ENCODE results near the gene SLC25A6.
"Not testable (repeated sequence)": the region's sequence is repeated elsewhere in the genome, so short reads cannot be mapped to it uniquely, and the experiment has no call there.

Gene SLC25A6

GRCh38 chrX:1411326-1411725 is 19.4 kb upstream of the SLC25A6 start:
- Histone ChIP-seq H3K4me3 (ENCODE audit: low read depth, low read length) (no peak overlapping the region), H3K9ac (ENCODE audit: low read length) (no peak overlapping the region), H3K4me1 (ENCODE audit: control insufficient read depth, insufficient read depth, low read length) (no peaks in the 10 kb centered on the region), H3K9me3 (ENCODE audit: control insufficient read depth, insufficient read depth, low read depth, low read length) (no peaks in the 10 kb centered on the region), H3K36me3 (ENCODE audit: control insufficient read depth, insufficient read depth, low read length) (peaks cover 64% of the 10 kb centered on the region), H3K27ac (ENCODE audit: low read depth, low read length) (no peak overlapping the region), H3K27me3 (ENCODE audit: control insufficient read depth, insufficient read depth, low read length) (no peaks in the 10 kb centered on the region)

- Histone ChIP-seq H3K9me3 (ENCODE audit: control insufficient read depth, insufficient read depth, low read depth, low read length) (no peaks in the 10 kb centered on the region), H3K4me3 (ENCODE audit: low read depth, low read length) (no peak overlapping the region), H3K9ac (ENCODE audit: low read length) (no peak overlapping the region), H3K27ac (ENCODE audit: low read depth, low read length) (no peak overlapping the region), H3K27me3 (ENCODE audit: control insufficient read depth, insufficient read depth, low read length) (no peaks in the 10 kb centered on the region), H3K36me3 (ENCODE audit: control insufficient read depth, insufficient read depth, low read length) (peaks cover 66% of the 10 kb centered on the region), H3K4me1 (ENCODE audit: control insufficient read depth, insufficient read depth, low read length) (no peaks in the 10 kb centered on the region)
Measured at GRCh38 chrX:1407035-1407434, 15.1 kb upstream of the SLC25A6 start.

GRCh38 chrX:1405769-1406168 is 13.9 kb upstream of the SLC25A6 start:
- peaks cover 63% of the 10 kb centered on the region for H3K36me3 ChIP-seq (ENCODE audit: control insufficient read depth, insufficient read depth, low read length)
- not testable (repeated sequence) for H3K9ac ChIP-seq (ENCODE audit: low read length); H3K27me3 ChIP-seq (ENCODE audit: control insufficient read depth, insufficient read depth, low read length); H3K27ac ChIP-seq (ENCODE audit: low read depth, low read length); H3K9me3 ChIP-seq (ENCODE audit: control insufficient read depth, insufficient read depth, low read depth, low read length); H3K4me3 ChIP-seq (ENCODE audit: low read depth, low read length); H3K4me1 ChIP-seq (ENCODE audit: control insufficient read depth, insufficient read depth, low read length)

GRCh38 chrX:1403867-1404266 is 12.0 kb upstream of the SLC25A6 start:
- not testable (repeated sequence) for H3K27ac ChIP-seq (ENCODE audit: low read depth, low read length); H3K9me3 ChIP-seq (ENCODE audit: control insufficient read depth, insufficient read depth, low read depth, low read length); H3K4me1 ChIP-seq (ENCODE audit: control insufficient read depth, insufficient read depth, low read length); H3K4me3 ChIP-seq (ENCODE audit: low read depth, low read length); H3K27me3 ChIP-seq (ENCODE audit: control insufficient read depth, insufficient read depth, low read length); H3K9ac ChIP-seq (ENCODE audit: low read length)
- H3K36me3 ChIP-seq (ENCODE audit: control insufficient read depth, insufficient read depth, low read length), result peaks cover 78% of the 10 kb centered on the region

- Histone ChIP-seq H3K27me3 (ENCODE audit: control insufficient read depth, insufficient read depth, low read length) (no peaks in the 10 kb centered on the region), H3K9ac (ENCODE audit: low read length) (no peak overlapping the region), H3K27ac (ENCODE audit: low read depth, low read length) (no peak overlapping the region), H3K9me3 (ENCODE audit: control insufficient read depth, insufficient read depth, low read depth, low read length) (no peaks in the 10 kb centered on the region), H3K4me3 (ENCODE audit: low read depth, low read length) (no peak overlapping the region), H3K4me1 (ENCODE audit: control insufficient read depth, insufficient read depth, low read length) (peaks cover 4% of the 10 kb centered on the region; the same call in 1 of the 2 replicates), H3K36me3 (ENCODE audit: control insufficient read depth, insufficient read depth, low read length) (peaks cover 84% of the 10 kb centered on the region)
Measured at GRCh38 chrX:1403228-1403627, 11.3 kb upstream of the SLC25A6 start.

GRCh38 chrX:1401611-1402430 is 9.9 kb upstream of the SLC25A6 start:
- peaks cover 79% of the 10 kb centered on the region for H3K36me3 ChIP-seq (ENCODE audit: control insufficient read depth, insufficient read depth, low read length)
- H3K27me3 ChIP-seq (ENCODE audit: control insufficient read depth, insufficient read depth, low read length), result no peaks in the 10 kb centered on the region
- peak overlapping the region; percentile 27 for H3K9ac ChIP-seq (ENCODE audit: low read length)
- H3K27ac ChIP-seq (ENCODE audit: low read depth, low read length), result no peak overlapping the region
- H3K9me3 ChIP-seq (ENCODE audit: control insufficient read depth, insufficient read depth, low read depth, low read length), result no peaks in the 10 kb centered on the region
- H3K4me1 ChIP-seq (ENCODE audit: control insufficient read depth, insufficient read depth, low read length), result peaks cover 4% of the 10 kb centered on the region; the same call in 1 of the 2 replicates
- no peak overlapping the region for H3K4me3 ChIP-seq (ENCODE audit: low read depth, low read length)

- H3K36me3 ChIP-seq (ENCODE audit: control insufficient read depth, insufficient read depth, low read length), result peaks cover 79% of the 10 kb centered on the region
- H3K4me3 ChIP-seq (ENCODE audit: low read depth, low read length), result no peak overlapping the region
- no peaks in the 10 kb centered on the region for H3K27me3 ChIP-seq (ENCODE audit: control insufficient read depth, insufficient read depth, low read length)
- no peak overlapping the region for H3K9ac ChIP-seq (ENCODE audit: low read length)
- H3K27ac ChIP-seq (ENCODE audit: low read depth, low read length), result no peak overlapping the region
- H3K4me1 ChIP-seq (ENCODE audit: control insufficient read depth, insufficient read depth, low read length), result peaks cover 4% of the 10 kb centered on the region; the same call in 1 of the 2 replicates
- no peaks in the 10 kb centered on the region for H3K9me3 ChIP-seq (ENCODE audit: control insufficient read depth, insufficient read depth, low read depth, low read length)
Measured at GRCh38 chrX:1400742-1401471, 9.0 kb upstream of the SLC25A6 start.

GRCh38 chrX:1400049-1400448 is 8.1 kb upstream of the SLC25A6 start:
- Histone ChIP-seq H3K4me1 (ENCODE audit: control insufficient read depth, insufficient read depth, low read length) (peaks cover 4% of the 10 kb centered on the region; the same call in 1 of the 2 replicates), H3K36me3 (ENCODE audit: control insufficient read depth, insufficient read depth, low read length) (peaks cover 79% of the 10 kb centered on the region), H3K9me3 (ENCODE audit: control insufficient read depth, insufficient read depth, low read depth, low read length) (no peaks in the 10 kb centered on the region), H3K27ac (ENCODE audit: low read depth, low read length) (no peak overlapping the region), H3K27me3 (ENCODE audit: control insufficient read depth, insufficient read depth, low read length) (no peaks in the 10 kb centered on the region), H3K9ac (ENCODE audit: low read length) (no peak overlapping the region), H3K4me3 (ENCODE audit: low read depth, low read length) (no peak overlapping the region)

- H3K27me3 ChIP-seq (ENCODE audit: control insufficient read depth, insufficient read depth, low read length), result no peaks in the 10 kb centered on the region
- no peak overlapping the region for H3K27ac ChIP-seq (ENCODE audit: low read depth, low read length)
- no peak overlapping the region for H3K4me3 ChIP-seq (ENCODE audit: low read depth, low read length)
- H3K4me1 ChIP-seq (ENCODE audit: control insufficient read depth, insufficient read depth, low read length), result peaks cover 12% of the 10 kb centered on the region
- no peaks in the 10 kb centered on the region for H3K9me3 ChIP-seq (ENCODE audit: control insufficient read depth, insufficient read depth, low read depth, low read length)
- no peak overlapping the region for H3K9ac ChIP-seq (ENCODE audit: low read length)
- H3K36me3 ChIP-seq (ENCODE audit: control insufficient read depth, insufficient read depth, low read length), result peaks cover 65% of the 10 kb centered on the region
Measured at GRCh38 chrX:1398431-1399340, 6.8 kb upstream of the SLC25A6 start.

GRCh38 chrX:1397441-1398270 is 5.7 kb upstream of the SLC25A6 start:
- Histone ChIP-seq H3K4me1 (ENCODE audit: control insufficient read depth, insufficient read depth, low read length) (peaks cover 12% of the 10 kb centered on the region), H3K9ac (ENCODE audit: low read length) (no peak overlapping the region), H3K27ac (ENCODE audit: low read depth, low read length) (no peak overlapping the region), H3K27me3 (ENCODE audit: control insufficient read depth, insufficient read depth, low read length) (no peaks in the 10 kb centered on the region), H3K9me3 (ENCODE audit: control insufficient read depth, insufficient read depth, low read depth, low read length) (no peaks in the 10 kb centered on the region), H3K4me3 (ENCODE audit: low read depth, low read length) (no peak overlapping the region), H3K36me3 (ENCODE audit: control insufficient read depth, insufficient read depth, low read length) (peaks cover 56% of the 10 kb centered on the region)

All from HUES6 (cell line).